GM23338 (cell line): Measurements from ENCODE around the gene NACAD. TPM values are rescaled to one million over a fixed set of nuclear protein-coding genes. Genes with fewer than 3 reads are reported as not detected.

Experiments
- ATAC-seq: fragments of 200-7000 bp; cut with Tn5 transposase; 3 replicates; pipeline ENCODE4 v1.9.1; 2020
- DNase-seq: peaks from one replicate; pipeline ENCODE4 v3.0.0-alpha.2; 2015; ENCODE audit warnings: low spot score
- H2AFZ ChIP-seq: fragments of 200-600 bp; sonication (generic); 2 replicates; pipeline ENCODE4 v1.8.0; 2016; ENCODE audit warnings: antibody characterized with exemption, mild to moderate bottlenecking, moderate library complexity
- H3F3A ChIP-seq: fragments of 200-600 bp; sonication (generic); replicated peaks from 2 replicates; pipeline ENCODE4 v1.8.0; 2017; ENCODE audit warnings: antibody characterized with exemption, mixed run types, low read depth
- H3K27ac ChIP-seq: fragments of 200-600 bp; sonication (generic); 2 replicates; pipeline ENCODE4 v1.6.1; 2016; ENCODE audit warnings: low read depth
- H3K27me3 ChIP-seq: fragments of 200-600 bp; sonication (generic); 2 replicates; pipeline ENCODE4 v1.8.0; 2016; ENCODE audit warnings: mild to moderate bottlenecking, mixed run types, moderate library complexity; ENCODE audit not compliant: insufficient read depth
- H3K36me3 ChIP-seq: fragments of 200-600 bp; sonication (generic); 2 replicates; pipeline ENCODE4 v1.8.0; 2016; ENCODE audit warnings: mild to moderate bottlenecking; ENCODE audit not compliant: insufficient read depth
- H3K4me1 ChIP-seq: fragments of 200-600 bp; sonication (generic); 2 replicates; pipeline ENCODE4 v1.8.0; 2016; ENCODE audit warnings: mild to moderate bottlenecking, moderate library complexity; ENCODE audit not compliant: insufficient read depth
- H3K4me2 ChIP-seq: fragments of 200-600 bp; sonication (generic); 2 replicates; pipeline ENCODE4 v1.7.1; 2017; ENCODE audit warnings: mixed run types
- H3K4me3 ChIP-seq: fragments of 200-600 bp; sonication (generic); 2 replicates; pipeline ENCODE4 v1.6.1; 2016; ENCODE audit warnings: mixed run types
- H3K79me2 ChIP-seq: fragments of 200-600 bp; sonication (generic); replicated peaks from 2 replicates; pipeline ENCODE4 v1.8.0; 2017; ENCODE audit warnings: mild to moderate bottlenecking; ENCODE audit not compliant: insufficient read depth
- H3K9me2 ChIP-seq: fragments of 200-600 bp; sonication (generic); 2 replicates; pipeline ENCODE4 v1.8.0; 2017; ENCODE audit not compliant: insufficient read depth
- H4K20me1 ChIP-seq: fragments of 200-600 bp; sonication (generic); replicated peaks from 2 replicates; pipeline ENCODE4 v1.8.0; 2017; ENCODE audit warnings: mild to moderate bottlenecking; ENCODE audit not compliant: insufficient read depth
- H3K27ac Mint-ChIP-seq: 2 replicates; pipeline ENCODE4 v1.8.0; 2020; ENCODE audit warnings: inconsistent platforms, mild to moderate bottlenecking, moderate library complexity, mixed read lengths
- H3K27me3 Mint-ChIP-seq: 3 replicates; pipeline ENCODE4 v1.8.0; 2022; ENCODE audit warnings: low read depth, mild to moderate bottlenecking, moderate library complexity, mixed read lengths, inconsistent platforms; ENCODE audit not compliant: insufficient read depth, poor library complexity
- H3K36me3 Mint-ChIP-seq: 3 replicates; pipeline ENCODE4 v1.8.0; 2021; ENCODE audit warnings: low read depth, mild to moderate bottlenecking, inconsistent platforms, moderate library complexity, mixed read lengths
- H3K4me1 Mint-ChIP-seq: 3 replicates; pipeline ENCODE4 v1.8.0; 2020; ENCODE audit warnings: mild to moderate bottlenecking, inconsistent platforms, mixed read lengths
- H3K4me3 Mint-ChIP-seq: 3 replicates; pipeline ENCODE4 v1.8.0; 2021; ENCODE audit warnings: moderate library complexity, mild to moderate bottlenecking, inconsistent platforms, mixed read lengths
- H3K9me3 Mint-ChIP-seq: 3 replicates; pipeline ENCODE4 v1.8.0; 2020; ENCODE audit warnings: moderate library complexity, mild to moderate bottlenecking, inconsistent platforms, mixed read lengths
- CREB1 ChIP-seq: fragments of 250-450 bp; sonication (Bioruptor Pico); IDR thresholded peaks from 2 replicates; pipeline ENCODE4 v1.5.0; 2020; ENCODE audit warnings: low read depth, mild to moderate bottlenecking, moderate library complexity
- CTCF ChIP-seq, 2 experiments: fragments of 200-600 bp in 1 of 2; sonication (generic) in 1 of 2; conservative IDR thresholded peaks; 2 replicates each; pipeline versions ENCODE4 v1.5.1 to v1.6.1; 2016 to 2017; ENCODE audit warnings: antibody characterized with exemption in 2 of 2, low read depth in 2 of 2, mild to moderate bottlenecking in 2 of 2, moderate library complexity in 1 of 2
- ETS1 ChIP-seq: IDR thresholded peaks from 2 replicates; pipeline ENCODE4 v1.6.1; 2016; ENCODE audit warnings: antibody characterized with exemption
- EZH2 ChIP-seq: fragments of 200-600 bp; sonication (generic); IDR thresholded peaks from one replicate; pipeline ENCODE4 v1.8.0; 2017; ENCODE audit warnings: antibody characterized with exemption, mild to moderate bottlenecking, low read depth; ENCODE audit not compliant: unreplicated experiment
- EZH2phosphoT487 ChIP-seq: fragments of 200-600 bp; sonication (generic); IDR thresholded peaks from one replicate; pipeline ENCODE4 v1.8.1; 2018; ENCODE audit warnings: antibody characterized with exemption; ENCODE audit not compliant: unreplicated experiment
- JUNB ChIP-seq: IDR thresholded peaks from one replicate; pipeline ENCODE4 v1.6.1; 2016; ENCODE audit warnings: antibody characterized with exemption; ENCODE audit not compliant: unreplicated experiment
- NANOG ChIP-seq: IDR thresholded peaks from 2 replicates; pipeline ENCODE4 v1.6.1; 2016; ENCODE audit warnings: antibody characterized with exemption, borderline replicate concordance
- POLR2AphosphoS5 ChIP-seq: IDR thresholded peaks from 2 replicates; pipeline ENCODE4 v1.6.1; 2016; ENCODE audit warnings: antibody characterized with exemption, low read depth
- REST ChIP-seq: IDR thresholded peaks from one replicate; pipeline ENCODE4 v1.6.1; 2018; ENCODE audit warnings: antibody characterized with exemption; ENCODE audit not compliant: unreplicated experiment
- STAT1 ChIP-seq: IDR thresholded peaks from one replicate; pipeline ENCODE4 v1.6.1; 2016; ENCODE audit warnings: antibody characterized with exemption; ENCODE audit not compliant: unreplicated experiment
- ZNF114 ChIP-seq: fragments of 250-450 bp; sonication (Bioruptor Pico); IDR thresholded peaks from 2 replicates; pipeline ENCODE4 v1.5.0; 2020; ENCODE audit warnings: mild to moderate bottlenecking, moderate library complexity
- ZNF331 ChIP-seq: fragments of 250-450 bp; sonication (Bioruptor Pico); IDR thresholded peaks from 2 replicates; pipeline ENCODE4 v1.5.0; 2020; ENCODE audit warnings: low read depth, mild to moderate bottlenecking, moderate library complexity
- ZNF462 ChIP-seq: fragments of 250-450 bp; sonication (Bioruptor Pico); IDR thresholded peaks from 2 replicates; pipeline ENCODE4 v1.5.0; 2020; ENCODE audit warnings: mild to moderate bottlenecking, moderate library complexity
- polyA plus RNA-seq: library from polyadenylated mRNA; unstranded; fragments of >200 nt; fragmentation: Nextera tagmentation; extraction: Ambion mirVana; gene quantifications from 2 replicates; pipeline ENCODE4 v1.2.1, GENCODE V29; 2016
- total RNA-seq: library from RNA; depleted of rRNA; stranded (reverse); fragments of >200 nt; shearing (Covaris generic); gene quantifications from 2 replicates; pipeline ENCODE4 v1.2.3, GENCODE V29; 2014

NACAD gene
- total and polyA plus RNA-seq, 2 experiments from 2014 or later: 6.1 to 11.2 TPM

GRCh38 chr7:45075355-45075644 lies 13.5 kb downstream of the NACAD start:
- ATAC-seq (no peak), DNase-seq (no peak)
- TF ChIP-seq ZNF114 (CRISPR knock-in tag) (no peak), ZNF462 (CRISPR knock-in tag) (no peak), CTCF (conservative IDR thresholded peaks at IDR 0.05; ENCODE audit: low read depth in 2 of 2) (no peak), POLR2AphosphoS5 (no peak), EZH2 (no peak), STAT1 (no peak), NANOG (no peak), ETS1 (no peak), CREB1 (CRISPR knock-in tag) (no peak), ZNF331 (CRISPR knock-in tag) (no peak), REST (no peak), JUNB (no peak), EZH2phosphoT487 (no peak)
- Histone ChIP-seq H3K4me2 (no peak overlapping the region), H3K4me3 (no peak overlapping the region), H3K79me2 (no peaks in the 10 kb centered on the region), H3K9me2 (no peaks in the 10 kb centered on the region), H4K20me1 (no peaks in the 10 kb centered on the region; the same call in 1 of the 2 replicates), H2AFZ (no peak overlapping the region), H3F3A (no peaks in the 10 kb centered on the region), H3K4me1 (no peaks in the 10 kb centered on the region), H3K36me3 (no peaks in the 10 kb centered on the region), H3K27me3 (no peaks in the 10 kb centered on the region), H3K27ac (no peak overlapping the region)
- Mint-ChIP-seq H3K4me1 (peaks cover 10% of the 10 kb centered on the region; the same call in 2 of the 3 replicates), H3K27me3 (peaks cover 12% of the 10 kb centered on the region), H3K4me3 (no peak overlapping the region), H3K36me3 (peaks cover 26% of the 10 kb centered on the region), H3K27ac (no peak overlapping the region), H3K9me3 (peaks cover 4% of the 10 kb centered on the region; the same call in 2 of the 3 replicates)
